RPMI7951 (cell line): ENCODE results near the gene ELN. TPM values are rescaled to one million over a fixed set of nuclear protein-coding genes. Genes with fewer than 3 reads are reported as not detected.
A peak's percentile ranks its signal among the peaks of the same experiment; 100 is the strongest.

Source experiments
- DNase-seq: peaks from one replicate; pipeline ENCODE4 v3.0.0-alpha.2; 2012; ENCODE audit warnings: low read depth
- total RNA-seq: library from RNA; depleted of rRNA; stranded (reverse); fragments of >200 nt; shearing (Covaris generic); gene quantifications from 2 replicates; pipeline ENCODE4 v1.2.3, GENCODE V29; 2014; rRNA removed

ELN gene
- total RNA-seq, 1 experiment from 2014 or later = 0.12 TPM

DNA sequence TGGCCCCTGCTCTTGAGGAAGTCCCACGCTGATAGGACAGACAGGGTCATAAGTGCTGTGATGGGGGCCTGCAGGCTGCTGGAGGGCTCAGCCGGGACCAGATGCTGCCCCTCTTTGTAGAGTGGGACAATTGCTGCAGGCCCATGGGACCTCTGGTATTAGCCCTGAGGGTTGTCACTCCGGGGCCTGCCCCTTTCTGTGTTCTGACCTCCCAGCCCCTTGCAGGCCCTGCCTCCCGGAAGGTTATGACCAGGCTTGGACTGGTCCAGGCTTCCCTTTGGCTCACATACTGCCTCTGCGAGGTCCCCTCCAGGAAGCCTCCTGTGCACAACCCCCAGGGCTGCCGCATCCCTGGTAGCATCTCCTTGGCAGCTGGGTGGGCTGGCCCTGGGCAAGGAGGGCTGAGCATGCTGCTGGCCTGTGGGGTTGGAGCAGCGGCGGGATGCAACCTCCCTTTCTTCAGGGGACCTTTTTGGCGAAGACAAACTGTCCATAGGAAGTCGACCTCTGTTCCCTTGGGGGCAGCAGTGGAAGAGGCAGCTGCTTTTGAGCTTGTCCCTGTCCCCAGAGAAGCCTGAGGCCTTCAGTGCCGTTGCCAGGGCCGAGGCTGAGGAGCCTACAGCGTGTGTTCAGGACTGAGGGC lies 64.5 kb downstream of the ELN start:
- DNase-seq = no peak

- DNase-seq = peak; percentile 64
These were observed 65.0 kb downstream of the ELN start for GRCh38 chr7:74092964-74093471.

GRCh38 chr7:74093671-74094223 lies 65.8 kb downstream of the ELN start:
- DNase-seq = no peak

GRCh38 chr7:74094224-74095101 lies 66.5 kb downstream of the ELN start:
- peak; percentile 99 for DNase-seq

- DNase-seq = no peak
These were observed 67.2 kb downstream of the ELN start for GRCh38 chr7:74095135-74095534.

GRCh38 chr7:74097937-74098614 lies 70.1 kb downstream of the ELN start:
- DNase-seq = peak; percentile 99

GRCh38 chr7:74099031-74099430 lies 71.1 kb downstream of the ELN start:
- no peak for DNase-seq

- peak; percentile 7 for DNase-seq
These were observed 73.2 kb downstream of the ELN start for GRCh38 chr7:74101061-74101681.

DNA sequence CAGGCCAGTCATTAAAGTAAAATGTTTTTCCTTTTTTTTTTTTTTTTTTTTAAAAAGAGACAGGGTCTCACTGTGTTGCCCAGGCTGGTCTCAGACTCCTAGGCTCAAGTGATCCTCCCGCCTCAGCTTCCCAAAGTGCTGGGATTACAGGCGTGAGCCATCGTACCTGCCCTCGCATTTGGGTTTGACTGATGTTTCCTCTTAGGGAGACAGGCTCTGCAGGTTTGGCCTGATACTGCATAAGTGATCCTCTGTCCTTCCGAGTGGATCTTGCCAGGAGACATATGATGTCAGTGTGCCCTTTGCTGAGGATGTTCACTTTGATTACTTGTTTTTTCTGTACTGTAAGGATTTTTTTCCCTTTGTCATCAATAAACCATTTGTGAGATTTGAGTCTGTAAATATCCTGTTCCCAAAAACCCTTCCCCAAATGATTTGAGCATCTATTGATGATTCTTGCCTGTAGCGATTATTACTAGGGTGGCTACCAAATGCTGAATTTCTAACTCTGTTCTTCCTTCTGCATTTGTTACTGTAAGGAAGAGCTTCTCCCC lies 75.3 kb downstream of the ELN start:
- no peak for DNase-seq

DNA sequence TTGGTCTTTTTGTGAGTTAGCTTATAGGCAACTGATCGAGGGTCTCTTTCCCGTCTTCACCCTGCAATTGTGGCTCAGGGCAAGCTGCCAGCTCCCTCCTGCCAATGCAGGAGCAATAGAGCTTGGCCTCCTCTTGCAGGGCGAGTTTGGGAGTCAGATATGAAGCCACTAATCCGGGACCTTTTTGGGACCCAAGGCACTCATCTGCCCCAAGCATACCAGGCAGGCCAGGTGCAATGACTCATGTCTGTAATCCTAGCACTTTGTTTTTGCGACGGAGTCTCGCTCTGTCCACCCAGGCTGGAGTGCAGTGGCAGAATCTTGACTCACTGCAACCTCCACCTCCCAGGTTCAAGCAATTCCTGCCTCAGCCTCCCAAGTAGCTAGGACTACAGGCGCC lies 76.7 kb downstream of the ELN start:
- DNase-seq = peak; percentile 49

GRCh38 chr7:74105992-74106391 lies 78.0 kb downstream of the ELN start:
- no peak for DNase-seq

DNA sequence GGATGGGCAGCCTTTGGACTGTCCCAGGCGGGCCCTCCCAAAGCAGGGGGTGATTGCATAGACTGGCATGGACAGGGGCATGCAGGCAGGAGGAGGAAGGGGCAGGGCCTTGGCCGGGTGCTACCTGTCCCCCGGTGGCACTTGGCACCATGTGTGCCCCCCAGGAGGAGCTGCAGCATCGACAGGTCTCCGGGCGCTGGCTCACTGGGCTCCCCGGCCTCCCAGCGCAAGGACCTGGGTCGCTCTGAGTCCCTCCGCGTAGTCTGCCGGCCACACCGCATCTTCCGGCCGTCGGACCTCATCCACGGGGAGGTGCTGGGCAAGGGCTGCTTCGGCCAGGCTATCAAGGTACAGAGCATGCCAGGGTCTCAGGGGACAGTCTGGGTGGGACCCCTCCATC lies 78.9 kb downstream of the ELN start:
- no peak for DNase-seq

GRCh38 chr7:74115326-74115725 lies 87.4 kb downstream of the ELN start:
- DNase-seq = no peak

- no peak for DNase-seq
These were observed 88.4 kb downstream of the ELN start for GRCh38 chr7:74116356-74116755.

Other genes with a start within 250 kb of the ELN start
- 0.49 and 1.2 TPM in 2 replicates for gene CLDN4, start 197.2 kb upstream of the ELN start, total RNA-seq
- gene METTL27, start 185.7 kb upstream of the ELN start, total RNA-seq = 0.12 and 0.29 TPM in 2 replicates
- not detected in 2 replicates for gene TMEM270, start 167.0 kb upstream of the ELN start, total RNA-seq
- gene LIMK1, start 55.6 kb downstream of the ELN start, total RNA-seq = 48.9 and 49.9 TPM in 2 replicates
- gene EIF4H, start 146.2 kb downstream of the ELN start, total RNA-seq = 190 and 239 TPM in 2 replicates
- gene LAT2, start 181.8 kb downstream of the ELN start, total RNA-seq = 0.24 TPM in 1 of 2 replicates, not detected in the other
- gene RFC2, start 226.2 kb downstream of the ELN start, total RNA-seq = 68.5 and 75.1 TPM in 2 replicates